ENCODE data around the gene DNASE1L3.

Gene DNASE1L3

GRCh38 chr3:58164906-58165821 is 45.6 kb downstream of the DNASE1L3 start:
- no peak for TF ChIP-seq CTCF (IDR thresholded peaks at IDR 0.05; ENCODE audit: low read length)
- no peak for TF ChIP-seq EZH2 (IDR thresholded peaks at IDR 0.05; ENCODE audit: borderline replicate concordance, low read length)
- Histone ChIP-seq H2AFZ (ENCODE audit: low read length) (no peak overlapping the region), H3K4me3 (ENCODE audit: low read depth, low read length, poor library complexity, severe bottlenecking) (no peak overlapping the region), H4K20me1 (ENCODE audit: insufficient read depth, low read length) (no peaks in the 10 kb centered on the region), H3K4me2 (ENCODE audit: low read length) (no peak overlapping the region), H3K79me2 (ENCODE audit: insufficient read depth, low read length) (no peaks in the 10 kb centered on the region), H3K36me3 (ENCODE audit: insufficient read depth, low read length) (no peaks in the 10 kb centered on the region), H3K27me3 (ENCODE audit: insufficient read depth, low read length) (no peaks in the 10 kb centered on the region), H3K9me3 (ENCODE audit: low read length) (no peaks in the 10 kb centered on the region), H3F3A (ENCODE audit: insufficient read depth, low read length) (no peaks in the 10 kb centered on the region), H3K4me1 (ENCODE audit: insufficient read depth, low read length, severe bottlenecking) (no peaks in the 10 kb centered on the region), H3K27ac (ENCODE audit: low read depth, low read length, poor library complexity, severe bottlenecking) (no peak overlapping the region), H3K9me2 (ENCODE audit: low read depth, low read length) (no peaks in the 10 kb centered on the region), H3K9ac (ENCODE audit: low read length) (no peak overlapping the region)

GRCh38 chr3:58164199-58164879 is 46.4 kb downstream of the DNASE1L3 start:
- H3K9ac ChIP-seq (ENCODE audit: low read length) = no peak overlapping the region
- no peaks in the 10 kb centered on the region for H3K27me3 ChIP-seq (ENCODE audit: insufficient read depth, low read length)
- no peaks in the 10 kb centered on the region for H3K36me3 ChIP-seq (ENCODE audit: insufficient read depth, low read length)
- H3F3A ChIP-seq (ENCODE audit: insufficient read depth, low read length) = no peaks in the 10 kb centered on the region
- no peak overlapping the region for H3K4me3 ChIP-seq (ENCODE audit: low read depth, low read length, poor library complexity, severe bottlenecking)
- no peaks in the 10 kb centered on the region for H3K4me1 ChIP-seq (ENCODE audit: insufficient read depth, low read length, severe bottlenecking)
- TF ChIP-seq CTCF (IDR thresholded peaks at IDR 0.05; ENCODE audit: low read length) (no peak), EZH2 (IDR thresholded peaks at IDR 0.05; ENCODE audit: borderline replicate concordance, low read length) (no peak)
- no peaks in the 10 kb centered on the region for H3K9me2 ChIP-seq (ENCODE audit: low read depth, low read length)
- H3K4me2 ChIP-seq (ENCODE audit: low read length) = no peak overlapping the region
- H3K9me3 ChIP-seq (ENCODE audit: low read length) = no peaks in the 10 kb centered on the region
- no peaks in the 10 kb centered on the region for H3K79me2 ChIP-seq (ENCODE audit: insufficient read depth, low read length)
- H4K20me1 ChIP-seq (ENCODE audit: insufficient read depth, low read length) = no peaks in the 10 kb centered on the region
- no peak overlapping the region for H2AFZ ChIP-seq (ENCODE audit: low read length)
- no peak overlapping the region for H3K27ac ChIP-seq (ENCODE audit: low read depth, low read length, poor library complexity, severe bottlenecking)

GRCh38 chr3:58163234-58163633 is 47.5 kb downstream of the DNASE1L3 start:
- no peaks in the 10 kb centered on the region for H3K9me3 ChIP-seq (ENCODE audit: low read length)
- no peak overlapping the region for H2AFZ ChIP-seq (ENCODE audit: low read length)
- TF ChIP-seq CTCF (IDR thresholded peaks at IDR 0.05; ENCODE audit: low read length) (no peak), EZH2 (IDR thresholded peaks at IDR 0.05; ENCODE audit: borderline replicate concordance, low read length) (no peak)
- no peaks in the 10 kb centered on the region for H3K4me1 ChIP-seq (ENCODE audit: insufficient read depth, low read length, severe bottlenecking)
- H3K27me3 ChIP-seq (ENCODE audit: insufficient read depth, low read length) = no peaks in the 10 kb centered on the region
- H3K9me2 ChIP-seq (ENCODE audit: low read depth, low read length) = no peaks in the 10 kb centered on the region
- H3K27ac ChIP-seq (ENCODE audit: low read depth, low read length, poor library complexity, severe bottlenecking) = no peak overlapping the region
- no peaks in the 10 kb centered on the region for H3K79me2 ChIP-seq (ENCODE audit: insufficient read depth, low read length)
- no peaks in the 10 kb centered on the region for H3K36me3 ChIP-seq (ENCODE audit: insufficient read depth, low read length)
- H4K20me1 ChIP-seq (ENCODE audit: insufficient read depth, low read length) = no peaks in the 10 kb centered on the region
- no peak overlapping the region for H3K4me2 ChIP-seq (ENCODE audit: low read length)
- no peaks in the 10 kb centered on the region for H3F3A ChIP-seq (ENCODE audit: insufficient read depth, low read length)
- H3K4me3 ChIP-seq (ENCODE audit: low read depth, low read length, poor library complexity, severe bottlenecking) = no peak overlapping the region
- H3K9ac ChIP-seq (ENCODE audit: low read length) = no peak overlapping the region
